Measurements from ENCODE around the gene SMAD2.
"Not testable (repeated sequence)": the region's sequence is repeated elsewhere in the genome, so short reads cannot be mapped to it uniquely, and the experiment has no call there.

SMAD2 gene

DNA sequence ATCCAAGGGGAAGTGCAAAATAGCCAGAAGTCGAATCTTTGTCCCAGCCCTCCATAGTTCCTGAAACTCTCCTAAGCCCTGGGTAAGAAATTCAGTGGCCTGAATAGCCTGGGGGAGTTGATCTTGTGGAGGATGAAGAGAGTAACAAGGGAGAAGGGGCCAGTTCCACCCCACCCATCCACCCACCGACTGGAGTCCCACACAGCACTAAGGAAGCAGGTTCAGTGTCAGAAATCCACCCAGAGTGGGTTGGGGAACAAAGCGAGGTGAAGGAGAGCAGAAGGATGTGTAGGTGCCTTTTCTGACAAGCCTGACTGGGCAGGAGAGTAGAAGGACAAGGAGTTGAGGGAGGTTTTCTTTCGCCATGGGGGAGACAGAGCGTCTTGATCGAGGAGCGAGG, 136.8 kb downstream of the SMAD2 start:
- DNase-seq (ENCODE audit: low spot score): no peak

- no peak for DNase-seq (ENCODE audit: low spot score)
These were observed 138.9 kb downstream of the SMAD2 start for GRCh38 chr18:47791461-47791985.

GRCh38 chr18:47790036-47790435, 140.4 kb downstream of the SMAD2 start:
- DNase-seq (ENCODE audit: low spot score): no peak

DNA sequence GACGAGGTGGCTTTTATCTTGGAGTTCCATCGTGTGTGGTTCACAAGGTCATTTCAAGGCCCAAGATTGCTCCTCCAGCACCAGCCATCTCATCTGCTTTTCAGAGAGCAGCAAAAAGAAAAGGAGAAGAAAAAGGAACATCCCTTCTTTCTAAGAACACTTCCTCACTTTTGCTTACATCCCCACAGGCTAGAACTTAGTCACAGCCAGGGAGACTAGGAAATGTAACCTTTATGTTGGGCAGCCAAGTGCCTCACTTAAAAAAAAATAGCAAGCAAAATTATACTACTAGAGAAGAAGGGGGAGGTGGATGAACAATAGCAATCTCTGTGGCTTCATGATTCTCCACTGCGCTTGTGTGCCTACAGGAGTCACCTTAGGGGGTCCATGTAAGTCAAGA, 141.8 kb downstream of the SMAD2 start:
- DNase-seq (ENCODE audit: low spot score): no peak

GRCh38 chr18:47781561-47781960, 148.9 kb downstream of the SMAD2 start:
- no peak for DNase-seq (ENCODE audit: low spot score)

DNA sequence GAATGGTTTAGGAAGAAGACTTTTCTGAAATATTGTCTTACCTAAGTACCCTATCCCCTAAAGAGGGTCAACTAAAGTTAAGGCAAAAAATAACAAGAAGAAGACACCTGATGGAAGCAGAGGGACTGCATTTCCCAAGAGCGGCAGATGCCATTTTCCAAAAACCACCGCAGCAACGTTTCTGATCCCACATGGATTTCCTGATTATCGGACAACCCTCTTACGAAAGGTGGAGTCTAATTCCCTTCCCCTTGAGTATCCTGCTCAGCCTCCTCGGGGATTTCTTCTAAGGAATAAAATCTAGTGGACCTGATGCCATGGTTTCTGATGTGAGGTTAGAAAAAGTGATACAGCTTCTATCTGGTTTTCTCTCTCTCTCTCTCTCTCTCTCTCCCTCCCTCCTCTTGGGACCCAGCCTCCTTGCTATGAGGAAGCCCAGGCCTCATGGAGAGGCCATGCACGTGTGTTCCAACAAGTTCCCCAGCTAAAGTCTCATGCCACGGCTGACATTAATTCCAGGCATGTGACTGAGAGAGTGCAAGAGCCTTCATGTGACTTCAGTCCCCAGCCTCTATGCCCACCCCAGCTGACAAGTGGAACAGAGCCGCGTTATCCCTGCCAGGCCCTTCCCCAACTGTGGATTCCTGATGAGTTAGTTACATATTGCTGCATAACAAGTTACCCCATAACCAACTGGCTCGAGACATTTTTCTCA, 150.3 kb downstream of the SMAD2 start:
- no peak for DNase-seq (ENCODE audit: low spot score)

DNA sequence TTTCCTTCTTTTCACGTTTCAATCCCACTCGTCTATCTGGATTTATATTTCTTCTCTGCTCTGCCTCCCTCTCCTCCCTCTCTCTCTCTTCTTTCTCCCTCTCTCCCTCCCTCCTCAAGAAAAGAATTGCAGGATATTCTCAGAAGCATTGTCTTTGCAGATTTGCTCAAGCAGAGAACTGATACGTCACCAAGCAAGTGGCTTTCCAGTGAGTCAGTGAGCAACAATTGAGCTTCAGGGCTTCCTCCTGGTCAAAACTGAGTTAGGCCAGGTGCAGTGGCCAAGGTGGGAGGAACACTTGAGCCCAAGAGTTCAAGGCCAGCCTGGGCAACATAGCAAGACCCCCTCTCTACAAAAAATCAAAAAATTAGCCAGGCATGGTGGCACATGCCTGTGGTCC, 151.1 kb downstream of the SMAD2 start:
- DNase-seq (ENCODE audit: low spot score): no peak

DNA sequence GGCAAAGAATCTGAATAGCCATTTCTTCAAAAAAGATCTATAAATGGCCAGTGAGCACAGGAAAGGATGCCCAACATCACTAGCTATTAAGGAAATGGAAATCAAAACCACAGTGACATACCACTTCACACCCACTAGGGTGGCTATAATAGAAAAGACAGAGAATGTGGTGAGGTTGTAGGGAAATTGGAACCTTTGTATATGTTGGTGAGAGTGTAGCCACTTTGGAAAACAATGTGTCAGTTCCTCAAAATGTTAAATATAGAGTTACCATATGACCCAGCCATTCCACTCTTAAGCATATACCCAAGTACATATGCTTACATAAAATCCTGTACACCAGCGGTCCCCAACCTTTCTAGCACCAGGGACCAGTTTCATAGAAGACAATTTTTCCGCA, 152.8 kb downstream of the SMAD2 start:
- no peak for DNase-seq (ENCODE audit: low spot score)

DNA sequence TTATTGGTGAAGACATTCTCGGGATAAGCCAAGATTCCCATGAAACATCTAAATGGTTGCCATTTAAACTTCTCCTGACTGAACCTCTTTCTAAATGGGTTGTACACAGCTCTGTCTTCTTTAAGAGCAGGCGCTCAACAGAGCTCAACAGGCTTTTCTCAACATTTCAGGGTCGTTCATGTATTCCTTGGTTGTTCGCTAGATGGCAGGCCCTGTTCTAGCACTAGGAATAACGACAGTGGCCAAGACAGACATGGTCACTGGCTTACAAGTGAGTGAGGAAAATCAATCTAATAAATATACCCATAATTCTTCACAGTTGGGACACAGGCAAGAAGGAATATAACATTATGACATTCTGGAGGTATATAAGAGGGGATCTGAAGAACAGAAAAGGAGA, 154.5 kb downstream of the SMAD2 start:
- DNase-seq (ENCODE audit: low spot score): no peak

DNA sequence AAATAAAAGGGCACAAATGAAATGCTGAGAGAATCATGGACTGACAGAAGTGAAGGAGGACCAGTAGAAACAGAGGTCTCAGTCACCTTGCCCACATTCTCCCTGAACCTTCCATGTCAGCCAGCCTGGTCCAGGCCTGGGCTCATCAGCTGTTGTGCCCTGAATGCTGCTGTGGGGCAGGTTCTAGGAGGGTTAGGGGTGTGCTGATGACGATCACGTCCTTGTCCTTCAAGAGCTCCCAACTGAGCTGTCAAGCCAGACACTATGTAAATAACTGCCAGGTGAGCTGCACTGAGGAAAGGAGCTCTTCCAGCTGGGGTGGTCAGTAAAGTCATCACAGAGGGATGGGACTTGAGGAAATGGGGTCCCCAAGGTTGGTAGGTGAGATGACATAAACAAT, 156.5 kb downstream of the SMAD2 start:
- DNase-seq (ENCODE audit: low spot score): no peak

DNA sequence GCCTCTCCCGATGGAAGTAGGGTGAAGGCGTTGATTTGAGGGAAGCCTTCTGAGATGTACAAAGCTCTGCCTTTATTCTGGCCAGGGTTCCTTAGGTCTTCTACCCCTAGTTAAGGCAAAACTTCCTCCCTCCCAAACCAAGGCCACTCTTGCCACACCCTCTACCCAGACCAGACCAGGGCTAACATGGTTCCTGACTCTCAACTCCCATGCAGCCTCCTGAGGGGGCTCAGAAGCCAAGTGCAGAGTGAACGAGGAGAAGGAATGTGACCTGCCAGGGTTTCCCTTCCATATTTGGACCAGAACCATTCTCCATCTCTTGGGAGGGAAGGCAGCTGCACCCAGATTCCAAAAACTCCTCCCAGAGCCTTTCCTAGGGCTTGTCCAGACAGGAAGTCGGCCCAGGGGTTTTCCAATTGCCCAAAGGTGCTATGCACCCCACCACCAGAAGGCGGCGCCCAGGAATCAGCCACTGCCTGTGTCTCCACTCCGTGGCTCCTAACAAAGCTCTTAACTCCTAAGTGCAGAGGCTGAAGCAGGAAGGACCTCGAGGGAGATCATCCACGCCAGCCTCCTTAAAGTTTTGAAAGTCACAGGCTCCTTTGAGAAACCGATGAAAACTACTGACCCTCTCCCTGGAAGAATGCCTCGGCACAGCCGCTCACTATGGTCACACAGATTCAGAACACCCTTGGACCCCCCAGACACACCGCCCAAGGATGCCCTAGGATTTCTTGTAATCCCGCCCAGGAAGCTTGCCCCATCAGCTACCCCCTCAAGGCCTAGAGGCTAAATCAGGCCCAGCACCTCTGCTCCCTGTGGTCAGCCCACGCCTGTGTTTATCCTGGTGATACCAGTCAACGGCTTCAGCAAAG, 157.8 kb downstream of the SMAD2 start:
- DNase-seq (ENCODE audit: low spot score): peak; percentile 49

DNA sequence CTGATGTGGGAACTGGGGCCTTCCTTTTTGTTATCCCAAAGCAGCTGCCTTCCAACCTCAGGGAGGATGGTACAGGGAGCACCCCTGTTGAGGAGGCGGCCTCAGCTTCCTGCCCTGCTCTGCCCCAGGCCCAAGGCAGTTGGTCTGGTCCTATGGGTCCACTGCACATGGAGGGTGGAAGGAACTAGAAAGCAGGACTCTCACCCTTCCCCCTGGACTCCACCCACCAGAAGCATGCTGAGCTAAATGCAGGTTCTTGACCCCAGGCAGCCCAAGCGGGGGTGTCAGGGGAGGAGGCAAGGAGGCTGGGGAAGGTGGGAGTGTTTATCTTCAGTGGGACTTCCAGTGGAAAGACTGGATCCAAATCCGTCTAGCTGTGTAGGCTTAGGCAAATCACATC, 158.5 kb downstream of the SMAD2 start:
- no peak for DNase-seq (ENCODE audit: low spot score)

- DNase-seq (ENCODE audit: low spot score): no peak
These were observed 162.8 kb downstream of the SMAD2 start for GRCh38 chr18:47767699-47768098.

GRCh38 chr18:47767198-47767597, 163.3 kb downstream of the SMAD2 start:
- DNase-seq (ENCODE audit: low spot score): not testable (repeated sequence)
